ENCODE data around the gene SEPTIN8.

The SEPTIN8 gene

GRCh38 chr5:132708645-132709044 lies 68.4 kb downstream of the SEPTIN8 start:
- no peak for DNase-seq (ENCODE audit: low read depth)
- H3K4me3 ChIP-seq (ENCODE audit: low read depth, low read length) = no peak overlapping the region
- no peak for TF ChIP-seq CTCF (IDR thresholded peaks at IDR 0.05; ENCODE audit: insufficient read depth, low read depth, low read length, missing control alignments)

DNA sequence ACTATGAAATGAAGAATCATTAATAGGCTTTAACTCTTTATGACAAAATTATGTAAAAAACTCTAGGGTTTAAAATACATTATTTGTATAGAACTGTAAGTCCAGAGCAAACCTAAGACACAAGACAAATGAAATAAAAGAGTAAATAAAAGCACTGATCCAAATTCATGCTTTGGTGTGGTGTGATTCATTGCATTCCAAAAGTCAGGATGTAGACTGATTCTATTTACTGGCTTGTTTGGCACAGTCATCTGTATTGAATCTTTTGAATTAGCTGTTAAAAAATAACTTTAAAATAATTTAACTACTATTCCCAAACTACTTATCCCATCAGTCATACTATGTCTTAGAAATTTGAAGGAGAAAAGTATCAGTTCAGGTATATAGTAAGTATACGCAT lies 72.2 kb downstream of the SEPTIN8 start:
- DNase-seq (ENCODE audit: low read depth) = no peak
- no peak overlapping the region for H3K4me3 ChIP-seq (ENCODE audit: low read depth, low read length)
- TF ChIP-seq CTCF (IDR thresholded peaks at IDR 0.05; ENCODE audit: insufficient read depth, low read depth, low read length, missing control alignments) = no peak
